Activated CD4-positive, alpha-beta T cell treated with anti-CD3 and anti-CD28 coated beads, Interleukin-2, amount 50 U/mL, for 1 hour (primary cell): ENCODE results near the gene PTTG1IP.

Experiments used
- DNase-seq: peaks from one replicate; pipeline ENCODE4 v3.0.0-alpha.2; 2020

Gene PTTG1IP

GRCh38 chr21:44894687-44895302 lies 21.3 kb upstream of the PTTG1IP start:
- no peak for DNase-seq

GRCh38 chr21:44893948-44894656 lies 20.6 kb upstream of the PTTG1IP start:
- DNase-seq = no peak

- DNase-seq = no peak
These were observed 19.7 kb upstream of the PTTG1IP start for GRCh38 chr21:44893278-44893556.

- DNase-seq = peak; percentile 80
These were observed 19.2 kb upstream of the PTTG1IP start for GRCh38 chr21:44892536-44893277.

- DNase-seq = no peak
These were observed 18.6 kb upstream of the PTTG1IP start for GRCh38 chr21:44892095-44892494.

- DNase-seq = no peak
These were observed 18.1 kb upstream of the PTTG1IP start for GRCh38 chr21:44891631-44892031.

GRCh38 chr21:44890961-44891541 lies 17.6 kb upstream of the PTTG1IP start:
- DNase-seq = no peak

- DNase-seq = no peak
These were observed 16.9 kb upstream of the PTTG1IP start for GRCh38 chr21:44890338-44890931.

- no peak for DNase-seq
These were observed 16.3 kb upstream of the PTTG1IP start for GRCh38 chr21:44889625-44890337.

- DNase-seq = no peak
These were observed 15.4 kb upstream of the PTTG1IP start for GRCh38 chr21:44888581-44889550.

- DNase-seq = no peak
These were observed 14.5 kb upstream of the PTTG1IP start for GRCh38 chr21:44887807-44888580.

- DNase-seq = no peak
These were observed 13.8 kb upstream of the PTTG1IP start for GRCh38 chr21:44887126-44887806.

- DNase-seq = no peak
These were observed 12.9 kb upstream of the PTTG1IP start for GRCh38 chr21:44886113-44887075.

GRCh38 chr21:44885615-44886014 lies 12.1 kb upstream of the PTTG1IP start:
- no peak for DNase-seq

- DNase-seq = no peak
These were observed 10.6 kb upstream of the PTTG1IP start for GRCh38 chr21:44884097-44884496.

GRCh38 chr21:44883250-44883649 lies 9.8 kb upstream of the PTTG1IP start:
- DNase-seq = no peak

GRCh38 chr21:44881198-44881872 lies 7.8 kb upstream of the PTTG1IP start:
- no peak for DNase-seq
